GM18909 (cell line): ENCODE results near the gene CCDC126.

Source experiments
- ATAC-seq: cut with Tn5 transposase; IDR thresholded peaks from one replicate; pipeline ENCODE4 v1.9.1; 2021; ENCODE audit warnings: mild to moderate bottlenecking; ENCODE audit not compliant: unreplicated experiment, poor library complexity

CCDC126 gene

GRCh38 chr7:23691320-23691719 lies 94.1 kb downstream of the CCDC126 start:
- ATAC-seq = no peak

DNA sequence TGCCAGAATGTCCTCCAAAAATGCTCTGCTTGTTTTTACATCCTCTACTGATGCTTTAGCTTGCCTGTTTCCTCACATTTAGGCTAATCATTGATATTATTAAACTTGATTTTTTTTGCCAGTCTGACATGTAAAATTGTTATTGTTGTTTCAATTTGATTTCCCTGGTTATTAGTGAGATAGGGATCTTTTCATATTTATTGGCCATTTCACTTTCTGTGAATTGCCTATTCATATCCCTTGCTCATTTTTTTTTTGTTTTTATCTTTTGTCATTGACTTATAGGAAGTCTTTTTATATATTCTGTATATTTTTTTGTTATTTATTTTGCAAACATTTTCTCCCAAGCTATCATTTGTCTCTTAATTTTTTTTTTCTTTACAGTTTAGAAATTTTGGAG lies 96.0 kb downstream of the CCDC126 start:
- no peak for ATAC-seq
